Mucosa of rectum (tissue), 2 donors: ENCODE measurements around the gene TAPBP.

ENCODE experiments used
- H3K27ac ChIP-seq, 2 donors: one replicate each; pipeline ENCODE4 v1.7.0; 2013; ENCODE audit warnings: inconsistent platforms in 2 of 2, low read depth in 2 of 2, low read length in 2 of 2
- H3K27me3 ChIP-seq, 2 donors: one replicate each; pipeline ENCODE4 v1.7.0; 2013; ENCODE audit warnings: low read length in 2 of 2; ENCODE audit not compliant: control insufficient read depth in 2 of 2, insufficient read depth in 2 of 2
- H3K36me3 ChIP-seq, 2 donors: one replicate each; pipeline ENCODE4 v1.7.0; 2013; ENCODE audit warnings: low read length in 2 of 2; ENCODE audit not compliant: control insufficient read depth in 2 of 2, insufficient read depth in 2 of 2
- H3K4me1 ChIP-seq, 2 donors: one replicate each; pipeline ENCODE4 v1.7.0; 2013; ENCODE audit warnings: low read length in 2 of 2, mild to moderate bottlenecking in 1 of 2; ENCODE audit not compliant: control insufficient read depth in 2 of 2, insufficient read depth in 2 of 2
- H3K4me3 ChIP-seq, 2 donors: one replicate each; pipeline ENCODE4 v1.7.0; 2013; ENCODE audit warnings: low read length in 2 of 2
- H3K9ac ChIP-seq, 2 donors: one replicate each; pipeline ENCODE4 v1.7.0; 2013; ENCODE audit warnings: low read length in 2 of 2, low read depth in 1 of 2, mild to moderate bottlenecking in 1 of 2
- H3K9me3 ChIP-seq, 2 donors: one replicate each; pipeline ENCODE4 v1.7.0; 2013; ENCODE audit warnings: low read length in 2 of 2; ENCODE audit not compliant: control insufficient read depth in 2 of 2
- donor health status: healthy.
- donor health status: Normal muscosa, but diverticular disease.

The TAPBP gene

DNA sequence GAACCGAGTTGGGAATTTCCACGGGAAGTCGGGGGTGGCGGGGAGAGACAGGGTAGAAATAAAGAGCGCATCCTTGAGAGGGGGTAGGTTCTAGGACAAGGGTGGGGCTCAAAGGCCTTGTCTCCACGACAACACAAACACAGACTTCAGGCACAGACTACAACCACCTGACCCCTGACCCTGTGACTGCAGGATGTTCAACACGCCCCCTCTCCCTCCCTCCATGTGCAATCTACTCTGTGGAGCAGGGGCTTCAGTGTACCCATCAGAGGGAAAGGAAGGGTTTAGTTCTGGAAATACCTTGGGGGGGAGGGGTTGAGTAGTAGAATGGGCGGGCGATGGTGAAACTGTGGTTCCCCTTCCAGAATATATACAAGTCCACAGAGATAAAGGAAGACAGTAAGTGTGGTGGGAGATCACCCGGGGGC, 651 bp upstream of the TAPBP start:
- Histone ChIP-seq H3K9ac (peak overlapping the region; percentile 99 to 100), H3K4me3 (peak overlapping the region; percentile 97 to 100), H3K4me1 (peaks cover 44 to 45% of the 10 kb centered on the region in 2 donors), H3K27me3 (no peaks in the 10 kb centered on the region), H3K27ac (peak overlapping the region; percentile 99), H3K9me3 (no peaks in the 10 kb centered on the region), H3K36me3 (peaks cover 11 to 12% of the 10 kb centered on the region in 2 donors)

DNA sequence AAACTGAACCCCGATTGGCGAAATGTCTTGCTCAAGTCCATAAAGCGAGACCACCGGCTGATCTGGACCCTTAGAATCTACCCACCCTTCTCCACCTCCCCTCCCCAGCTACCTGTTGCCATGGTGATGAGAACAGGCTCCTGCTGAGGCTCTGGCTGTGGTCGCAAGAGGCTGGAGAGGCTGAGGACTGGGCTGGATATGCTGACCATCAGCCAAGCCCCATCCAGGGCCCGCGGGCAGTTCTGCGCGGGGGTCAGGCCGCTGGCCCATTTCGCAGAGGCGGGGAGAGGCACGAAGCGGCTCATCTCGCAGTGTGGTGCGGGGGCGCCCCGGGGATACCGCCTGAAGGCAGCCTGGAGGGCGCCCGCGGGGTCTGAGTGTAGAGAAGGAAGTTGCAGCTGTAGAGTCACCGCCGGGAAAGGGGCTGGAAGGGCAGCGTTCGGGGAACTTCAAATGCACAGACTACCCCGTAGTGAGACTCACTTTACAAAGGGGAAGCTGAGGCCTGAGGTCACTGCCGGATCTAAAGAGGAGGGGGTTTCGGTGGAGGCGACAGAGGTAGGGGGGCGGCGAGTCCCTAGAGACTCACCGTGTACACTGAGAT, 671 bp downstream of the TAPBP start:
- peak overlapping the region; percentile 97 to 100 for H3K4me3 ChIP-seq
- H3K9me3 ChIP-seq: no peaks in the 10 kb centered on the region
- no peaks in the 10 kb centered on the region for H3K27me3 ChIP-seq
- H3K27ac ChIP-seq: peak overlapping the region; percentile 99
- peak overlapping the region; percentile 99 to 100 for H3K9ac ChIP-seq
- H3K4me1 ChIP-seq: peaks cover 32 to 38% of the 10 kb centered on the region in 2 donors
- peaks cover 2 to 3% of the 10 kb centered on the region in 2 donors for H3K36me3 ChIP-seq

DNA sequence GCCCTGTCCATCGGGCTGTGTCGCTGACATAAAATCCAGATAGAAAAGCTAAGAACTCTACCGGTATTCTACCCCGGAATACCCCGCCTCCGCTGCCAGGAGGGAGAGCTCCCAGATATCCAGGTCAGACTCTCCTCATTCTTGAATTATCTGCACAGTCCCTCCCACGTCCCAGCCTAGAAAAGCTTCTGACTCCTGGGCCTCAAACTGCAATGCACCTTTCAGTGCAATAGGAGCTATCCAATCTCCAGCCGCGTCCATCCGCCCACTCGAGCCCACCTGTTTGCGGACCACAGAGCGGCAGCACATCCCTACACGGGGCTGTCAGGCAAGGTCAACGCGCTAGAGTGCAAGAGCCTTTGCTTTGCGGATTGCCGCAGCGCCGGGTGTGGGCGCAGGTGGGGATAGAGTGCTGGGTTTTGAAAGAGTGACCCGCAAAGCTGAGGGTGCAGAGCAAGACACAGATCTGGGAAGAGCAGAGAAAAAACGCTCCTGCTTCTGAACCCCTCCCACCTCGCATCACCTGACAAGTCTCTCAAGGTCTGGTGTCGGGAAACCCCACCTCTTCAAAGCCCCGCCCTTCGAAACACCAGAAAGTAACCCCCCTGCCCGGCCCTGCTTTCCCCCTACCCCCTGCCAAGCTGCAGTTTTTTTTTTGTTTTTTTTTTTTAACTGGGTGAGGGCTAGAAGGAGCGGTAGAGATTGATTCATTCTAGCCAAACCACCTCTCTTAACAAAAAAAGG, 1.3 kb downstream of the TAPBP start:
- H3K4me1 ChIP-seq: peaks cover 30 to 38% of the 10 kb centered on the region in 2 donors
- peak overlapping the region; percentile 99 for H3K27ac ChIP-seq
- peaks cover 2 to 4% of the 10 kb centered on the region in 2 donors for H3K36me3 ChIP-seq
- no peaks in the 10 kb centered on the region for H3K27me3 ChIP-seq
- H3K9ac ChIP-seq: peak overlapping the region; percentile 99 to 100
- peak overlapping the region; percentile 97 to 100 for H3K4me3 ChIP-seq
- H3K9me3 ChIP-seq: no peaks in the 10 kb centered on the region

DNA sequence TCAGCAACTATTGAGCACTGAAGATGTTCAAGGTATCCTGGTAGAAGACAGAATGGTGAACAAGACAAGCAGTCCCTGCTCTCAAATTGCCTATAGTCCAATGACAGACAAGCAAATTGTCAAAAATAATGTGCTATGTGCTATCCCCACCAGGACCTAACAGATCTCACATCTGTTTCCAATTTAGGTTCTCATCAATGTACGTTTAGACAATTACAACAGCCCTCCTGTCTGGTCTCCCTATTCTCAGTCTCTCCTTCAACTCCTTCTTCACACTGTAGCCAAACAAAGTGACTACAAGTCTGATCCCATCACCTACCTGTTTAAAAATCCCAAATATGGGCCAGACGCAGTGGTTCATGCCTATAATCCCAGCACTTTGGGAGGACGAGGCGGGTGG, 7.5 kb downstream of the TAPBP start:
- Histone ChIP-seq H3K36me3 (peaks cover 36 to 39% of the 10 kb centered on the region in 2 donors), H3K4me1 (peaks cover 0 to 6% of the 10 kb centered on the region in 2 donors), H3K27ac (no peak overlapping the region), H3K9ac (no peak overlapping the region), H3K9me3 (no peaks in the 10 kb centered on the region), H3K4me3 (no peak overlapping the region), H3K27me3 (no peaks in the 10 kb centered on the region)

DNA sequence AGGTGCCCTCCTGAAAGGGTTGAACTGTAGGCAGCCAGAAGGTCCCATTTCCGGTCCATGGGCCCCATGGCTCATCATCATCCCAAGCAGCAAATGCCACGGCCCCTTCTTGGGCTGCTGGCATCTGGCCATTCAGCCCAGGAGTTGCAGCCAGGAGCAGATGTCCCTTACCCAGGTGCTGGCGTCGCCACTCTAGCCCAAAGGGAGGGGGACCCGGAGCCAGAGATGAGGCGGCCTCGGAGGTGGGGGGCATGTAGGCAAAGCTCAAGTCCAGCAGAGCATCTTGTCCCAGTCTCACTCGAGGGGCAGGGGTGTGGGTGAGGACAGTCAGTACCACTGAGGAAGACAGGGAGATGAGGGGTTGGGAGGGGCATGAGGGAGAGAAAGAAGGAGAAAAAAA, 8.8 kb downstream of the TAPBP start:
- Histone ChIP-seq H3K27ac (no peak overlapping the region), H3K9ac (no peak overlapping the region), H3K9me3 (no peaks in the 10 kb centered on the region), H3K4me1 (peaks cover 2 to 5% of the 10 kb centered on the region in 2 donors), H3K27me3 (no peaks in the 10 kb centered on the region), H3K4me3 (no peak overlapping the region), H3K36me3 (peaks cover 36 to 37% of the 10 kb centered on the region in 2 donors)

DNA sequence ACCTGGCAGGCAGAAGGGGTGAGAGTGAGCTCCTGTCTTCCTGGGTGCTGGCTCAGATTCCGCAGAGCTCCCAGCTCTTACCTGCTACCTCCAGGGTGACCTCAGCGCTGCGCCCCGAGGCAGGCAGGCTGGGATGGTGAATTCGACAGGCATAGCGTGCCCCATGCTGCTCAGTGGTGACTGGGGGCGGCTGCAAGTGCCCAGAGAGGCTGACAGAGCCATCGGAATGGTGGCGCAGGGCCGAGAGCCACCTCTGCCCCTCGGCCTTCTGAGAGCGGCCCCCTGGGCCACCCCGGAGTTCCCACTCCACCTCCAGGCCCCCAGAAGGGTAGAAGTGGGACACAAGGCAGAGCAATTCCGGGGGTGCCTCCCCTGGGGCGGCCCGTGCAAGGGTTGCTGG, 9.7 kb downstream of the TAPBP start:
- Histone ChIP-seq H3K4me3 (no peak overlapping the region), H3K36me3 (peaks cover 36 to 37% of the 10 kb centered on the region in 2 donors), H3K4me1 (peaks cover 6 to 8% of the 10 kb centered on the region in 2 donors), H3K27ac (no peak overlapping the region), H3K27me3 (no peaks in the 10 kb centered on the region), H3K9me3 (no peaks in the 10 kb centered on the region), H3K9ac (no peak overlapping the region)

DNA sequence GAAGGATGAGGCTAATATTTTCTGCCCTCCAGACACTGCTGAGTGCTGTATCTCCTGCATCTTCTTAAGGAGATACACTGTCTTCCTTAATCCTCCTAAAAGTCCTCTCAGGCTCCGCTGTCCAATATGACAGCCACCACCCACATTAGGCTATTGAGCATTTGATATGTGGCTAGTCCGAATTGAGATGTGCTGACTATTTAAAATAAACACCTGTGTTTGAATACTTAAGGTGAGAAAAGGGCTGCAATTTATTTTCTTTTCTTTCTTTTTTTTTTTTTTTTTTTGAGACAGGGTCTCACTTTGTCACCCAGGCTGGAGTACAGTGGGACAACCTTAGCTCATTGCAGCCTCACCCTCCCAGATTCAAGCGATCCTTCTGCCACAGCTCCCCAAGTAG, 12.0 kb downstream of the TAPBP start:
- Histone ChIP-seq H3K4me1 (peaks cover 16 to 19% of the 10 kb centered on the region in 2 donors), H3K9me3 (no peaks in the 10 kb centered on the region), H3K27ac (no peak overlapping the region), H3K27me3 (no peaks in the 10 kb centered on the region), H3K4me3 (no peak overlapping the region), H3K9ac (no peak overlapping the region), H3K36me3 (peaks cover 32 to 37% of the 10 kb centered on the region in 2 donors)

DNA sequence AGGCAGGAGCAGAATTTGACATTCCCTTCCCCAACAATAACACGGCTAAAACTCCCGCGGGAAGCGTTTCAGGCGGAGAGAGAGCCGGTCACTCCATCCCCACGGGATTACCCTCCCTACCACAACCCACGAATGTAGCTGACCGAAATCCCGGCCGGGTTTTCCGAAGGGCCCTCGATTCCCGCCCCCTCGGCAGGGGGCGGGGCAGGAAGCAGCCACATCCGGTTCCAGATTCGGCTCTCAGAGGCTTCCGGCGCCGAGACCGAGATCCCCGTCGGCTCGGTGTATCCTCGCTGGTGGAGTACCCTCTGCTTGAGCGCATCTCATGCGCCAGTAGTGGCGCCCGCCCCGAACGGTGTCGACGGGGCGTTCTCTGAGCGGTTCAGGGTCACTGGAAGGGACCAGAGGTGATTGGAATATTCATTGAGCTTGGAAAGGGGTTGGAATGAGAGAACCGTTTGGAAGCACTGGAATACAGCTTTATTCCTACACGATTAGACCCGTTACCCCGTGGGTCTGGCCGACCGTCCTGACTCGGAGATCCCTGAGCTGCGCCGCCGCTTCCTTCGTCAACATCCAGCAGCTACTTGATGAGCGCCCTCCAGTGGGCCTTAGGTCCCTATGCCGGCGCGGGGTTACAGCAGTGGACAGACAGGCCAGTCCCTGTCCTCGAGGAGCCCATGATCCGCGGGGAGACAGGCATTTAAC, 14.5 kb downstream of the TAPBP start:
- Histone ChIP-seq H3K9me3 (no peaks in the 10 kb centered on the region), H3K4me1 (peaks cover 16 to 17% of the 10 kb centered on the region in 2 donors), H3K27me3 (no peaks in the 10 kb centered on the region), H3K36me3 (peaks cover 12 to 20% of the 10 kb centered on the region in 2 donors), H3K4me3 (peak overlapping the region; percentile 84 to 94), H3K9ac (peak overlapping the region; percentile 87 to 89), H3K27ac (peak overlapping the region; percentile 94 to 98)

DNA sequence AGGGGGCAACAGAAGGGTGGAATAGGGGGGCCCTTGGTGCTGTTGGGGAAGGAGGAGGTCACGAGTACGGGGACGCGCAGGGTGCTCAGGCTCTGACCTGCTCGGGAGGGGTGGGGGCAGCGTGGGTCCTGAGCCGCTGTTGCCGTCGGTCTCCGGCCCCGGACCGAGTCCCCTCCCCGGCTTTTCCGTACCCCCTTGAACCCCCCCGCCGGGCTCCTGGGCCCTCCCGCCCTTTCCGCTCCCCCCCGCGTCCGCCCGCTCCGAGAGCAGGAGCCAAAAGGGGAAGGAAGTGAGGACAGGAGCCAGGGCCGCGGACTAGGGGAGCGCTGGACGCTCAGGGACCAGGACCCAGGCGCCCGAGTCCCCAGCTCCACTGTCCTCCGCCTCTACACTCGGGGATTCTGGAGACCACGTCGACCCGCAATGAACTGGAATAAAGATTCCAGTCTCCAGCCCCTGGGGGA, 15.1 kb downstream of the TAPBP start, which contains the start of gene RGL2:
Gene RGL2, minus strand, starts transcription at position 170 of the 464 bp plus-strand sequence. CDS start 332 bp downstream, outside the sequence.
- Histone ChIP-seq H3K4me1 (peaks cover 16 to 17% of the 10 kb centered on the region in 2 donors), H3K9me3 (no peaks in the 10 kb centered on the region), H3K36me3 (peaks cover 6 to 18% of the 10 kb centered on the region in 2 donors)

More for the DNA sequence above, 15.1 kb downstream of the TAPBP start, which contains the start of gene RGL2:
- H3K4me3 ChIP-seq: peak within 1 kb of the TSS; percentile 84 to 94
- no peaks in the 10 kb centered on the region for H3K27me3 ChIP-seq
- peak within 1 kb of the TSS; percentile 87 to 89 for H3K9ac ChIP-seq
- H3K27ac ChIP-seq: peak within 1 kb of the TSS; percentile 94 to 98
